IMR-90 (cell line): ENCODE results near the gene PNRC2. TPM values are rescaled to one million over a fixed set of nuclear protein-coding genes. Genes with fewer than 3 reads are reported as not detected.

ENCODE experiments used
- ATAC-seq: fragments of 200-7000 bp; cut with Tn5 transposase; 2 replicates; pipeline ENCODE4 v1.9.1; 2020; ENCODE audit warnings: low read depth, mild to moderate bottlenecking, moderate library complexity
- BruUV-seq: library from RNA; stranded (reverse); fragments of 400-500 nt; replicated peaks from 2 replicates; lab custom pipeline; 2021; lab: Mats Ljungman, UMichigan
- CTCF ChIA-PET: fragments of 300-600 bp; formaldehyde crosslinking; extraction: SDS; loops from one replicate; lab custom pipeline; 2021; ENCODE audit warnings: antibody characterized with exemption; lab: Yijun Ruan, JAX
- POLR2A ChIA-PET: fragments of 300-600 bp; sonication (Branson Sonifier 250); formaldehyde crosslinking; loops from one replicate; lab custom pipeline; 2022; ENCODE audit warnings: antibody characterized with exemption; ENCODE audit not compliant: unreplicated experiment; lab: Charles Lee
- DNase-seq: peaks from one replicate; pipeline ENCODE4 v3.0.0; 2013
- H2AFZ ChIP-seq: replicated peaks from 2 replicates; pipeline ENCODE3; 2013; ENCODE audit warnings: low read length, mild to moderate bottlenecking; ENCODE audit not compliant: poor library complexity
- H2AK5ac ChIP-seq: 2 replicates; pipeline ENCODE4 v1.6.1; 2013; ENCODE audit warnings: low read depth, low read length, inconsistent platforms
- H2AK9ac ChIP-seq: replicated peaks from 2 replicates; pipeline ENCODE3; 2013; ENCODE audit warnings: mild to moderate bottlenecking, low read depth, low read length, moderate library complexity; ENCODE audit not compliant: poor library complexity
- H2BK120ac ChIP-seq: 2 replicates; pipeline ENCODE4 v1.6.1; 2013; ENCODE audit warnings: low read depth, low read length, inconsistent platforms
- H2BK15ac ChIP-seq: 3 replicates; pipeline ENCODE4 v1.6.1; 2013; ENCODE audit warnings: low read depth, low read length, inconsistent platforms
- H2BK20ac ChIP-seq: 2 replicates; pipeline ENCODE4 v1.6.1; 2013; ENCODE audit warnings: low read depth, mild to moderate bottlenecking, inconsistent platforms, low read length, moderate library complexity
- H2BK5ac ChIP-seq: 2 replicates; pipeline ENCODE4 v1.6.1; 2013; ENCODE audit warnings: mild to moderate bottlenecking, low read depth, low read length, inconsistent platforms; ENCODE audit not compliant: poor library complexity, severe bottlenecking
- H3K14ac ChIP-seq: replicated peaks from 2 replicates; pipeline ENCODE4 v1.6.1; 2013; ENCODE audit warnings: low read depth, low read length, inconsistent platforms
- H3K18ac ChIP-seq: 2 replicates; pipeline ENCODE4 v1.6.1; 2013; ENCODE audit warnings: low read depth, low read length, control low read depth
- H3K23ac ChIP-seq: 2 replicates; pipeline ENCODE4 v1.6.1; 2013; ENCODE audit warnings: low read depth, low read length, inconsistent platforms
- H3K27ac ChIP-seq: 2 replicates; pipeline ENCODE4 v1.5.1; 2013; ENCODE audit warnings: mild to moderate bottlenecking, control low read depth, low read length; ENCODE audit not compliant: insufficient read depth
- H3K27me3 ChIP-seq: 2 replicates; pipeline ENCODE4 v1.6.1; 2013; ENCODE audit warnings: low read length; ENCODE audit not compliant: control insufficient read depth, insufficient read depth
- H3K36me3 ChIP-seq: 2 replicates; pipeline ENCODE4 v1.6.1; 2013; ENCODE audit warnings: low read length, mixed read lengths; ENCODE audit not compliant: control insufficient read depth, insufficient read depth
- H3K4ac ChIP-seq: 2 replicates; pipeline ENCODE4 v1.6.1; 2013; ENCODE audit warnings: low read depth, low read length, inconsistent platforms
- H3K4me1 ChIP-seq: 2 replicates; pipeline ENCODE4 v1.6.1; 2013; ENCODE audit warnings: low read length, mixed read lengths; ENCODE audit not compliant: control insufficient read depth, insufficient read depth
- H3K4me2 ChIP-seq: 2 replicates; pipeline ENCODE4 v1.6.1; 2013; ENCODE audit warnings: low read depth, mild to moderate bottlenecking, control low read depth, low read length, moderate library complexity
- H3K4me3 ChIP-seq: 2 replicates; pipeline ENCODE4 v1.5.1; 2013; ENCODE audit warnings: low read depth, mild to moderate bottlenecking, control low read depth, low read length, moderate library complexity; ENCODE audit not compliant: insufficient read depth
- H3K56ac ChIP-seq: 2 replicates; pipeline ENCODE4 v1.6.1; 2013; ENCODE audit warnings: low read length, inconsistent platforms; ENCODE audit not compliant: insufficient read depth; ENCODE audit errors: extremely low read depth
- H3K79me1 ChIP-seq, 2 experiments: 2 replicates each; pipeline ENCODE4 v1.6.1; 2013; ENCODE audit warnings: low read length in 2 of 2, inconsistent platforms in 1 of 2, low read depth in 1 of 2
- H3K9ac ChIP-seq: 2 replicates; pipeline ENCODE4 v1.6.1; 2013; ENCODE audit warnings: low read depth, low read length, control low read depth
- H3K9me1 ChIP-seq: 2 replicates; pipeline ENCODE4 v1.6.1; 2013; ENCODE audit warnings: low read length, inconsistent platforms; ENCODE audit not compliant: insufficient read depth
- H3K9me3 ChIP-seq: 2 replicates; pipeline ENCODE4 v1.6.1; 2013; ENCODE audit warnings: low read length; ENCODE audit not compliant: control insufficient read depth, insufficient read depth
- H4K20me1 ChIP-seq: 2 replicates; pipeline ENCODE4 v1.6.1; 2013; ENCODE audit warnings: low read length, inconsistent platforms; ENCODE audit not compliant: insufficient read depth
- H4K5ac ChIP-seq: 2 replicates; pipeline ENCODE4 v1.6.1; 2013; ENCODE audit warnings: mild to moderate bottlenecking, low read depth, low read length, control low read depth
- H4K8ac ChIP-seq, 2 experiments: 2 replicates each; pipeline ENCODE4 v1.6.1; 2013; ENCODE audit warnings: low read depth in 2 of 2, low read length in 2 of 2, control low read depth in 1 of 2, inconsistent platforms in 1 of 2
- H4K91ac ChIP-seq: 2 replicates; pipeline ENCODE4 v1.6.1; 2013; ENCODE audit warnings: low read depth, low read length, inconsistent platforms; ENCODE audit not compliant: insufficient read depth
- BHLHE40 ChIP-seq: fragments of 150-350 bp; IDR thresholded peaks from 2 replicates; pipeline ENCODE4 v1.6.1; 2016; ENCODE audit warnings: mild to moderate bottlenecking, low read depth, low read length
- CEBPB ChIP-seq: IDR thresholded peaks from 2 replicates; pipeline ENCODE4 v1.6.1; 2012; ENCODE audit warnings: low read depth, low read length, improper control_type of control experiment
- CHD1 ChIP-seq: IDR thresholded peaks from 2 replicates; pipeline ENCODE4 v1.6.1; 2012; ENCODE audit warnings: low read depth, low read length, improper control_type of control experiment
- CTCF ChIP-seq: conservative IDR thresholded peaks from 2 replicates; pipeline ENCODE4 v1.5.1; 2012; ENCODE audit warnings: mild to moderate bottlenecking, low read depth, low read length, improper control_type of control experiment
- FOS ChIP-seq: fragments of 150-350 bp; IDR thresholded peaks from 2 replicates; pipeline ENCODE4 v1.6.1; 2016; ENCODE audit warnings: low read depth, low read length
- MAFK ChIP-seq: IDR thresholded peaks from 2 replicates; pipeline ENCODE4 v1.6.1; 2012; ENCODE audit warnings: low read depth, low read length, improper control_type of control experiment
- MAZ ChIP-seq: IDR thresholded peaks from 2 replicates; pipeline ENCODE4 v1.6.1; 2012; ENCODE audit warnings: low read depth, mild to moderate bottlenecking, low read length, improper control_type of control experiment, moderate library complexity, borderline replicate concordance
- MXI1 ChIP-seq: IDR thresholded peaks from 2 replicates; pipeline ENCODE4 v1.6.1; 2012; ENCODE audit warnings: low read depth, mild to moderate bottlenecking, low read length, moderate library complexity, borderline replicate concordance
- NFE2L2 ChIP-seq: fragments of 150-350 bp; IDR thresholded peaks from 2 replicates; pipeline ENCODE4 v1.6.1; 2016; ENCODE audit warnings: low read depth, mild to moderate bottlenecking, low read length
- POLR2A ChIP-seq: IDR thresholded peaks from 2 replicates; pipeline ENCODE4 v1.6.1; 2012; ENCODE audit warnings: mild to moderate bottlenecking, low read depth, low read length
- RAD21 ChIP-seq: IDR thresholded peaks from 2 replicates; pipeline ENCODE4 v1.6.1; 2012; ENCODE audit warnings: low read length, improper control_type of control experiment
- RCOR1 ChIP-seq: IDR thresholded peaks from 2 replicates; pipeline ENCODE4 v1.6.1; 2012; ENCODE audit warnings: mild to moderate bottlenecking, low read length, improper control_type of control experiment; ENCODE audit not compliant: insufficient replicate concordance
- RFX5 ChIP-seq: IDR thresholded peaks from 2 replicates; pipeline ENCODE4 v1.8.0; 2012; ENCODE audit warnings: low read depth, mild to moderate bottlenecking, low read length, moderate library complexity
- SMC3 ChIP-seq: fragments of 150-350 bp; IDR thresholded peaks from 2 replicates; pipeline ENCODE4 v1.6.1; 2016; ENCODE audit warnings: low read depth, mild to moderate bottlenecking, antibody characterized with exemption, low read length, moderate library complexity
- WGBS, 2 experiments: methylation state at CpG; one replicate each; pipeline versions ENCODE4 v1.1.5 to v1.1.7; 2013; ENCODE audit warnings: missing lambda C conversion rate in 2 of 2; ENCODE audit not compliant: insufficient read length in 1 of 2; ENCODE audit errors: extremely low coverage in 2 of 2; 5-methylcytosine and 5-hydroxymethylcytosine counted together
- dilution Hi-C: fragments of 300-500 bp; cut with HindIII; formaldehyde crosslinking; loops from one replicate; pipeline ENCODE4 v1.14.3; 2018; ENCODE audit warnings: low sequenced_read_pairs; ENCODE audit not compliant: unreplicated experiment
- in situ Hi-C: fragments of 300-500 bp; cut with MboI; formaldehyde crosslinking; loops from 3 replicates; pipeline ENCODE4 v1.14.3; 2019; ENCODE audit warnings: low sequenced_read_pairs, inconsistent platforms, mixed read lengths
- intact Hi-C: fragments of 100-400 bp; cut with micrococcal nuclease; formaldehyde crosslinking; loops from 2 replicates; pipeline ENCODE4 v1.10.0; 2022
- polyA plus RNA-seq, 3 experiments: library from polyadenylated mRNA; depleted of rRNA; stranded (reverse); fragments of >200 nt; gene quantifications; 2 replicates each; pipeline ENCODE4 v1.2.3, GENCODE V29; 2012; ENCODE audit warnings: low replicate concordance in 1 of 3
- total RNA-seq: library from RNA; depleted of rRNA; stranded (reverse); fragments of >200 nt; gene quantifications from 2 replicates; pipeline ENCODE4 v1.2.3, GENCODE V29; 2012
- TF ChIP-seq, protein P1 (sequence below): fragments of 150-350 bp; IDR thresholded peaks from 2 replicates; pipeline ENCODE4 v1.6.1; 2017; ENCODE audit warnings: mild to moderate bottlenecking, antibody characterized with exemption, low read length, low read depth
- TF ChIP-seq, protein P2 (sequence below): fragments of 150-350 bp; IDR thresholded peaks from 2 replicates; pipeline ENCODE4 v1.6.1; 2016; ENCODE audit warnings: low read depth, mild to moderate bottlenecking, low read length, moderate library complexity, borderline replicate concordance

The PNRC2 gene
- total and polyA plus RNA-seq, 2 of the 4 experiments (the other 2 are of a cell fraction) = 50.6 to 76.0 TPM

GRCh38 chr1:23931491-23931880 lies 28.1 kb upstream of the PNRC2 start:
- H3K4ac ChIP-seq = no peak overlapping the region
- no peak for DNase-seq
- intact Hi-C loops = no loop called here
- H3K56ac ChIP-seq = no peak overlapping the region
- no peak overlapping the region for H2BK20ac ChIP-seq
- H3K18ac ChIP-seq = no peak overlapping the region; the same call in 1 of the 2 replicates
- H3K4me1 ChIP-seq = no peaks in the 10 kb centered on the region
- no peaks in the 10 kb centered on the region for H3K36me3 ChIP-seq
- H3K79me1 ChIP-seq = no peaks in the 10 kb centered on the region
- H2AK9ac ChIP-seq = no peak overlapping the region
- no peak overlapping the region for H3K4me3 ChIP-seq
- POLR2A ChIA-PET = no interaction called here
- dilution Hi-C loops = no loop called here
- no CpG with 5 or more reads among the region's 1 CpG for WGBS, 2 experiments
- no peak overlapping the region for H3K14ac ChIP-seq
- H3K23ac ChIP-seq = no peak overlapping the region
- H4K5ac ChIP-seq = no peak overlapping the region
- H4K8ac ChIP-seq = no peak overlapping the region
- ATAC-seq = no peak
- H3K9me3 ChIP-seq = no peaks in the 10 kb centered on the region
- H3K27ac ChIP-seq = no peak overlapping the region
- H4K91ac ChIP-seq = no peak overlapping the region
- H3K4me2 ChIP-seq = peak overlapping the region; percentile 90; the same call in 1 of the 2 replicates
- BruUV-seq = no TSS peak
- H4K20me1 ChIP-seq = no peaks in the 10 kb centered on the region
- no peak overlapping the region for H2AK5ac ChIP-seq
- CTCF ChIA-PET = no interaction called here
- TF ChIP-seq RCOR1 (no peak), MAFK (no peak), CTCF (no peak), MAZ (no peak), POLR2A (no peak), CHD1 (no peak), FOS (no peak), BHLHE40 (no peak), CEBPB (no peak), NFE2L2 (no peak), MXI1 (no peak), SMC3 (no peak), RFX5 (no peak), RAD21 (no peak)
- TF ChIP-seq, protein P1, sequence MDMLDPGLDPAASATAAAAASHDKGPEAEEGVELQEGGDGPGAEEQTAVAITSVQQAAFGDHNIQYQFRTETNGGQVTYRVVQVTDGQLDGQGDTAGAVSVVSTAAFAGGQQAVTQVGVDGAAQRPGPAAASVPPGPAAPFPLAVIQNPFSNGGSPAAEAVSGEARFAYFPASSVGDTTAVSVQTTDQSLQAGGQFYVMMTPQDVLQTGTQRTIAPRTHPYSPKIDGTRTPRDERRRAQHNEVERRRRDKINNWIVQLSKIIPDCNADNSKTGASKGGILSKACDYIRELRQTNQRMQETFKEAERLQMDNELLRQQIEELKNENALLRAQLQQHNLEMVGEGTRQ = no peak
- TF ChIP-seq, protein P2, sequence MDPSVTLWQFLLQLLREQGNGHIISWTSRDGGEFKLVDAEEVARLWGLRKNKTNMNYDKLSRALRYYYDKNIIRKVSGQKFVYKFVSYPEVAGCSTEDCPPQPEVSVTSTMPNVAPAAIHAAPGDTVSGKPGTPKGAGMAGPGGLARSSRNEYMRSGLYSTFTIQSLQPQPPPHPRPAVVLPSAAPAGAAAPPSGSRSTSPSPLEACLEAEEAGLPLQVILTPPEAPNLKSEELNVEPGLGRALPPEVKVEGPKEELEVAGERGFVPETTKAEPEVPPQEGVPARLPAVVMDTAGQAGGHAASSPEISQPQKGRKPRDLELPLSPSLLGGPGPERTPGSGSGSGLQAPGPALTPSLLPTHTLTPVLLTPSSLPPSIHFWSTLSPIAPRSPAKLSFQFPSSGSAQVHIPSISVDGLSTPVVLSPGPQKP = no peak
- H3K27me3 ChIP-seq = peaks cover 14% of the 10 kb centered on the region
- in situ Hi-C loops = no loop called here
- H2AFZ ChIP-seq = no peak overlapping the region
- no peaks in the 10 kb centered on the region for H3K9me1 ChIP-seq
- no peak overlapping the region for H2BK120ac ChIP-seq
- no peak overlapping the region for H2BK5ac ChIP-seq
- H2BK15ac ChIP-seq = no peak overlapping the region
- H3K9ac ChIP-seq = no peak overlapping the region
